Transverse colon (tissue), 4 donors: ENCODE data around the gene ACOX2. TPM values are rescaled to one million over a fixed set of nuclear protein-coding genes. Genes with fewer than 3 reads are reported as not detected.
A peak's percentile ranks its signal among the peaks of the same experiment; 100 is the strongest.

ENCODE experiments used
- DNase-seq: peaks from one replicate; pipeline ENCODE4 v3.0.0-alpha.2; 2019
- H3K27ac ChIP-seq, 4 donors: fragments of 200-600 bp; sonication (generic); 2 replicates each; pipeline ENCODE4 v1.5.1; 2016 to 2018; ENCODE audit warnings: inconsistent platforms in 4 of 4
- H3K27me3 ChIP-seq: fragments of 200-600 bp; sonication (generic); 2 replicates; pipeline ENCODE4 v1.5.1; 2017; ENCODE audit warnings: inconsistent platforms
- H3K36me3 ChIP-seq, 4 donors: fragments of 200-600 bp; sonication (generic); 2 replicates each; pipeline ENCODE4 v1.5.1; 2017 to 2019; ENCODE audit warnings: inconsistent platforms in 4 of 4
- H3K4me1 ChIP-seq, 4 donors: fragments of 200-600 bp; sonication (generic); 2 replicates each; pipeline ENCODE4 v1.5.1; 2017 to 2020; ENCODE audit warnings: inconsistent platforms in 4 of 4
- H3K4me3 ChIP-seq, 4 donors: fragments of 200-600 bp; sonication (generic); 1 replicate in 1 of 4; 2 replicates in 3 of 4; pipeline versions ENCODE4 v1.5.1 to v1.6.1; 2017 to 2019; ENCODE audit warnings: inconsistent platforms in 4 of 4
- H3K9me3 ChIP-seq, 2 donors: fragments of 200-600 bp; sonication (generic); 2 replicates each; pipeline ENCODE4 v1.5.1; 2017 to 2019; ENCODE audit warnings: inconsistent platforms in 2 of 2
- CTCF ChIP-seq, 5 experiments: fragments of 200-600 bp in 3 of 5; fragments of 450-650 bp in 2 of 5; sonication (generic) in 3 of 5; IDR thresholded peaks; 1 replicate in 2 of 5; 2 replicates in 3 of 5; pipeline ENCODE4 v1.5.1; 2016 to 2017; ENCODE audit warnings: antibody characterized with exemption in 5 of 5, inconsistent platforms in 3 of 5, mild to moderate bottlenecking in 2 of 5, moderate library complexity in 1 of 5
- EP300 ChIP-seq: sonication (generic); formaldehyde crosslinking; IDR thresholded peaks from one replicate; pipeline ENCODE4 v1.6.1; 2017; ENCODE audit warnings: antibody characterized with exemption, low read depth
- POLR2A ChIP-seq: fragments of 450-650 bp; IDR thresholded peaks from one replicate; pipeline ENCODE4 v1.6.1; 2016; ENCODE audit warnings: antibody characterized with exemption, mild to moderate bottlenecking, moderate library complexity
- POLR2AphosphoS5 ChIP-seq, 3 donors: sonication (generic); formaldehyde crosslinking; IDR thresholded peaks; one replicate each; pipeline ENCODE4 v1.6.1; 2016; ENCODE audit warnings: antibody characterized with exemption in 3 of 3
- WGBS, 2 donors: methylation state at CpG; one replicate each; pipeline ENCODE4 v1.1.5; 2018; ENCODE audit warnings: low coverage in 1 of 2; 5-methylcytosine and 5-hydroxymethylcytosine counted together
- in situ Hi-C, 4 donors: fragments of 200-750 bp; cut with MboI; loops; one replicate each; pipeline versions ENCODE4 v1.15.0 to v1.15.1; 2017; ENCODE audit warnings: low sequenced_read_pairs in 3 of 4, low pct_ligation_motif_present in 1 of 4, low pct_unique_long_range_greater_than_20kb in 1 of 4
- intact Hi-C: fragments of 100-400 bp; cut with DNase I; formaldehyde crosslinking; loops from one replicate; pipeline ENCODE4 v1.15.1; 2023; ENCODE audit warnings: low total_unique reads
- total RNA-seq, 4 donors: library from RNA; depleted of rRNA; stranded (reverse); fragments of >200 nt; gene quantifications; one replicate each; pipeline ENCODE4 v1.1.0, GENCODE V29; 2016

Gene ACOX2
- total RNA-seq, 4 donors from 2014 or later: 28.3 to 125 (median 37.9) TPM

- Histone ChIP-seq H3K27ac (no peak overlapping the region), H3K27me3 (no peaks in the 10 kb centered on the region), H3K9me3 (no peaks in the 10 kb centered on the region), H3K36me3 (no peaks in the 10 kb centered on the region), H3K4me1 (peaks cover 0 to 3% (median 0%) of the 10 kb centered on the region in 4 donors), H3K4me3 (no peak overlapping the region)
- no peak for DNase-seq
- WGBS, 2 donors: 64% methylated on average over 12 of the region's 12 CpGs; no CpG with 5 or more reads in 1 of the 2 donors
- in situ Hi-C loops (no loop called here), intact Hi-C loops (no loop called here)
- TF ChIP-seq CTCF (IDR thresholded peaks at IDR 0.05) (no peak), POLR2A (no peak)
Measured at GRCh38 chr3:58565621-58566397, 28.8 kb upstream of the ACOX2 start.

GRCh38 chr3:58564456-58565160 is 27.6 kb upstream of the ACOX2 start:
- 20 to 40% methylated on average over 2 to 13 of the region's 13 CpGs for WGBS, 2 donors
- in situ Hi-C loops: no loop called here
- peak; percentile 55 for DNase-seq

GRCh38 chr3:58564054-58564453 is 27.1 kb upstream of the ACOX2 start:
- 100% methylated on average over 1 of the region's 1 CpG; no CpG with 5 or more reads in 1 of the 2 donors for WGBS, 2 donors

More at GRCh38 chr3:58564456-58565160, 27.6 kb upstream of the ACOX2 start:
- no peaks in the 10 kb centered on the region for H3K27me3 ChIP-seq
- no peak for TF ChIP-seq POLR2A
- no peak for TF ChIP-seq EP300
- TF ChIP-seq POLR2AphosphoS5 (IDR thresholded peaks at IDR 0.05): no peak
- no peak for TF ChIP-seq CTCF (IDR thresholded peaks at IDR 0.05)
- H3K27ac ChIP-seq: no peak overlapping the region
- H3K36me3 ChIP-seq: no peaks in the 10 kb centered on the region
- H3K9me3 ChIP-seq: no peaks in the 10 kb centered on the region
- intact Hi-C loops: no loop called here
- H3K4me3 ChIP-seq: no peak overlapping the region
- H3K4me1 ChIP-seq: peaks cover 0 to 3% (median 0%) of the 10 kb centered on the region in 4 donors

More at GRCh38 chr3:58564054-58564453, 27.1 kb upstream of the ACOX2 start:
- in situ Hi-C loops (no loop called here), intact Hi-C loops (no loop called here)
- no peak for TF ChIP-seq CTCF (IDR thresholded peaks at IDR 0.05)
- TF ChIP-seq POLR2A: no peak
- no peak for TF ChIP-seq POLR2AphosphoS5 (IDR thresholded peaks at IDR 0.05)
- TF ChIP-seq EP300: no peak
- Histone ChIP-seq H3K9me3 (no peaks in the 10 kb centered on the region), H3K4me1 (peaks cover 0 to 3% (median 0%) of the 10 kb centered on the region in 4 donors), H3K27me3 (no peaks in the 10 kb centered on the region), H3K27ac (no peak overlapping the region), H3K4me3 (no peak overlapping the region), H3K36me3 (no peaks in the 10 kb centered on the region)
- no peak for DNase-seq
